Liver (tissue), 9 donors: ENCODE measurements around the gene UNC13C. TPM values are rescaled to one million over a fixed set of nuclear protein-coding genes. Genes with fewer than 3 reads are reported as not detected.

Experiments used
- DNase-seq: peaks from one replicate; pipeline ENCODE4 v3.0.0-alpha.2; 2017; ENCODE audit warnings: low spot score
- H3K27ac ChIP-seq, 2 donors: one replicate each; pipeline ENCODE4 v1.7.0; 2013; ENCODE audit warnings: inconsistent platforms in 2 of 2, low read length in 2 of 2, control low read depth in 1 of 2, low read depth in 1 of 2, mild to moderate bottlenecking in 1 of 2
- H3K27me3 ChIP-seq, 4 donors: one replicate each; pipeline versions ENCODE4 v1.6.1 to v1.7.0; 2013; ENCODE audit warnings: low read length in 3 of 4, inconsistent platforms in 1 of 4, mild to moderate bottlenecking in 1 of 4, moderate library complexity in 1 of 4; ENCODE audit not compliant: control insufficient read depth in 4 of 4, insufficient read depth in 4 of 4
- H3K36me3 ChIP-seq, 4 donors: one replicate each; pipeline versions ENCODE4 v1.6.1 to v1.7.0; 2013; ENCODE audit warnings: low read length in 3 of 4, mild to moderate bottlenecking in 3 of 4, low read depth in 1 of 4, moderate library complexity in 1 of 4; ENCODE audit not compliant: control insufficient read depth in 4 of 4, insufficient read depth in 3 of 4
- H3K4me1 ChIP-seq, 4 donors: one replicate each; pipeline versions ENCODE4 v1.6.1 to v1.7.0; 2013; ENCODE audit warnings: low read length in 3 of 4, mild to moderate bottlenecking in 3 of 4, moderate library complexity in 1 of 4; ENCODE audit not compliant: control insufficient read depth in 4 of 4, insufficient read depth in 4 of 4
- H3K4me3 ChIP-seq, 3 donors: one replicate each; pipeline versions ENCODE4 v1.6.1 to v1.7.0; 2013; ENCODE audit warnings: low read length in 3 of 3, control low read depth in 1 of 3, low read depth in 1 of 3, mild to moderate bottlenecking in 1 of 3
- H3K9ac ChIP-seq, 2 donors: one replicate each; pipeline ENCODE4 v1.7.0; 2013; ENCODE audit warnings: low read length in 2 of 2, mild to moderate bottlenecking in 2 of 2, moderate library complexity in 2 of 2, control low read depth in 1 of 2, low read depth in 1 of 2
- H3K9me3 ChIP-seq, 4 donors: one replicate each; pipeline versions ENCODE4 v1.6.1 to v1.7.0; 2013; ENCODE audit warnings: low read length in 3 of 4; ENCODE audit not compliant: control insufficient read depth in 4 of 4
- EGR1 ChIP-seq, 2 donors: IDR thresholded peaks; 2 replicates each; pipeline ENCODE4 v1.6.1; 2016 to 2018; ENCODE audit warnings: antibody characterized with exemption in 2 of 2, low read depth in 2 of 2
- FOXA2 ChIP-seq: IDR thresholded peaks from 2 replicates; pipeline ENCODE4 v1.6.1; 2016; ENCODE audit warnings: antibody characterized with exemption
- HNF4A ChIP-seq, 2 donors: conservative IDR thresholded peaks; 2 replicates each; pipeline ENCODE4 v1.6.1; 2016; ENCODE audit warnings: antibody characterized with exemption in 2 of 2, mild to moderate bottlenecking in 2 of 2
- HNF4G ChIP-seq: IDR thresholded peaks from 2 replicates; pipeline ENCODE4 v1.6.1; 2016; ENCODE audit warnings: antibody characterized with exemption
- JUND ChIP-seq, 2 donors: IDR thresholded peaks; 2 replicates each; pipeline ENCODE4 v1.6.1; 2016; ENCODE audit warnings: antibody characterized with exemption in 2 of 2
- NR2F2 ChIP-seq: IDR thresholded peaks from 2 replicates; pipeline ENCODE4 v1.6.1; 2016; ENCODE audit warnings: antibody characterized with exemption
- RAD21 ChIP-seq, 2 donors: IDR thresholded peaks; 2 replicates each; pipeline ENCODE4 v1.6.1; 2016; ENCODE audit warnings: antibody characterized with exemption in 2 of 2, mild to moderate bottlenecking in 2 of 2
- RXRA ChIP-seq, 2 donors: IDR thresholded peaks; 2 replicates each; pipeline ENCODE4 v1.6.1; 2017 to 2018; ENCODE audit warnings: antibody characterized with exemption in 2 of 2, mild to moderate bottlenecking in 1 of 2
- SP1 ChIP-seq: IDR thresholded peaks from 2 replicates; pipeline ENCODE4 v1.6.1; 2018; ENCODE audit warnings: antibody characterized with exemption, mild to moderate bottlenecking
- TAF1 ChIP-seq: conservative IDR thresholded peaks from 2 replicates; pipeline ENCODE4 v1.6.1; 2016; ENCODE audit warnings: antibody characterized with exemption, mild to moderate bottlenecking
- YY1 ChIP-seq: IDR thresholded peaks from 2 replicates; pipeline ENCODE4 v1.6.1; 2016; ENCODE audit warnings: antibody characterized with exemption, mild to moderate bottlenecking
- WGBS: extraction: QIAGEN DNeasy Blood & Tissue Kit; methylation state at CpG from one replicate; pipeline ENCODE4 v1.1.7; 2013; 5-methylcytosine and 5-hydroxymethylcytosine counted together
- polyA plus RNA-seq, 2 donors: library from polyadenylated mRNA; stranded (reverse) in 1 of 2; unstranded in 1 of 2; fragments of 200-250 nt in 1 of 2; fragments of >200 nt in 1 of 2; fragmentation: Nextera tagmentation in 1 of 2; extraction: Ambion mirVana in 1 of 2; gene quantifications; one replicate each; pipeline versions ENCODE4 v1.2.1 to v1.2.3, GENCODE V29; 2013 to 2015
- total RNA-seq, 2 donors: library from RNA; depleted of rRNA; stranded (reverse); fragments of >200 nt; gene quantifications; one replicate each; pipeline ENCODE4 v1.2.3, GENCODE V29; 2014
- TF ChIP-seq, protein P1 (sequence below): IDR thresholded peaks from 2 replicates; pipeline ENCODE4 v1.6.1; 2016; ENCODE audit warnings: antibody characterized with exemption
- TF ChIP-seq, protein P2 (sequence below): fragments of 150-350 bp; IDR thresholded peaks from 2 replicates; pipeline ENCODE4 v1.5.1; 2017; ENCODE audit warnings: improper control_type of control experiment, low read depth, low read length; ENCODE audit not compliant: missing input control
- TF ChIP-seq, protein P3 (sequence below): IDR thresholded peaks from 2 replicates; pipeline ENCODE4 v1.6.1; 2016; ENCODE audit warnings: antibody characterized with exemption
- TF ChIP-seq, protein P4 (sequence below): IDR thresholded peaks from 2 replicates; pipeline ENCODE4 v1.6.1; 2016; ENCODE audit warnings: antibody characterized with exemption
- donor health status: healthy.
- donor health status: healthy.
- donor health status: healthy.
- donor health status: healthy.
- donor health status: healthy.

The UNC13C gene
- total and polyA plus RNA-seq, 4 donors: 0.19 TPM; not detected in 3

DNA sequence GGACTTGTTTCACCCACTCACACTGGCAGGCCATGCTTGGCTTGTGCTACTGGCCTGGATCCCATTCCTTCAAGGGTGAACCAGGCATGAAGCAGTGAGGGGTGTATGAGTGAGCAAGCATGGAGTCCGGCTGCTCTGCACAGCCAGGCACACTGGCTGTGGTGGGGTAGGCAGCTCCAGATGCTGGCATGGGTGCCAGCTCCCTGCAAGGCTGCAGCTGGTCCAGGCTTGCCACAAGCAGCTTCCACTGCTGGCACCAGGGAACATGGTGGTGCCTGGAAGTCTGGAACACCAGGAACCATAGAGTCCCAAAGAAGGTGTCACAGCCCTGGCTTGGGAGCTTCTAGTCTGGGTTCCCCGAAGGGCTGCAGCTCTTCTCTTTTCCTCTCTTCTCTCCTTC lies 395.1 kb downstream of the UNC13C start:
- WGBS: 86% methylated on average over 2 of the region's 2 CpGs
- Histone ChIP-seq H3K4me3 (no peak overlapping the region), H3K27me3 (peaks cover 0 to 2% (median 0%) of the 10 kb centered on the region in 4 donors), H3K36me3 (no peaks in the 10 kb centered on the region), H3K27ac (no peak overlapping the region), H3K9me3 (peaks cover 1 to 10% (median 5%) of the 10 kb centered on the region in 4 donors), H3K4me1 (no peaks in the 10 kb centered on the region), H3K9ac (no peak overlapping the region)
- DNase-seq: no peak
- TF ChIP-seq, protein P1, sequence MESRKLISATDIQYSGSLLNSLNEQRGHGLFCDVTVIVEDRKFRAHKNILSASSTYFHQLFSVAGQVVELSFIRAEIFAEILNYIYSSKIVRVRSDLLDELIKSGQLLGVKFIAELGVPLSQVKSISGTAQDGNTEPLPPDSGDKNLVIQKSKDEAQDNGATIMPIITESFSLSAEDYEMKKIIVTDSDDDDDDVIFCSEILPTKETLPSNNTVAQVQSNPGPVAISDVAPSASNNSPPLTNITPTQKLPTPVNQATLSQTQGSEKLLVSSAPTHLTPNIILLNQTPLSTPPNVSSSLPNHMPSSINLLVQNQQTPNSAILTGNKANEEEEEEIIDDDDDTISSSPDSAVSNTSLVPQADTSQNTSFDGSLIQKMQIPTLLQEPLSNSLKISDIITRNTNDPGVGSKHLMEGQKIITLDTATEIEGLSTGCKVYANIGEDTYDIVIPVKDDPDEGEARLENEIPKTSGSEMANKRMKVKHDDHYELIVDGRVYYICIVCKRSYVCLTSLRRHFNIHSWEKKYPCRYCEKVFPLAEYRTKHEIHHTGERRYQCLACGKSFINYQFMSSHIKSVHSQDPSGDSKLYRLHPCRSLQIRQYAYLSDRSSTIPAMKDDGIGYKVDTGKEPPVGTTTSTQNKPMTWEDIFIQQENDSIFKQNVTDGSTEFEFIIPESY: no peak
- TF ChIP-seq YY1 (no peak), HNF4G (no peak), TAF1 (no peak), JUND (IDR thresholded peaks at IDR 0.05) (no peak), HNF4A (conservative IDR thresholded peaks at IDR 0.05) (no peak)
- TF ChIP-seq, protein P2, sequence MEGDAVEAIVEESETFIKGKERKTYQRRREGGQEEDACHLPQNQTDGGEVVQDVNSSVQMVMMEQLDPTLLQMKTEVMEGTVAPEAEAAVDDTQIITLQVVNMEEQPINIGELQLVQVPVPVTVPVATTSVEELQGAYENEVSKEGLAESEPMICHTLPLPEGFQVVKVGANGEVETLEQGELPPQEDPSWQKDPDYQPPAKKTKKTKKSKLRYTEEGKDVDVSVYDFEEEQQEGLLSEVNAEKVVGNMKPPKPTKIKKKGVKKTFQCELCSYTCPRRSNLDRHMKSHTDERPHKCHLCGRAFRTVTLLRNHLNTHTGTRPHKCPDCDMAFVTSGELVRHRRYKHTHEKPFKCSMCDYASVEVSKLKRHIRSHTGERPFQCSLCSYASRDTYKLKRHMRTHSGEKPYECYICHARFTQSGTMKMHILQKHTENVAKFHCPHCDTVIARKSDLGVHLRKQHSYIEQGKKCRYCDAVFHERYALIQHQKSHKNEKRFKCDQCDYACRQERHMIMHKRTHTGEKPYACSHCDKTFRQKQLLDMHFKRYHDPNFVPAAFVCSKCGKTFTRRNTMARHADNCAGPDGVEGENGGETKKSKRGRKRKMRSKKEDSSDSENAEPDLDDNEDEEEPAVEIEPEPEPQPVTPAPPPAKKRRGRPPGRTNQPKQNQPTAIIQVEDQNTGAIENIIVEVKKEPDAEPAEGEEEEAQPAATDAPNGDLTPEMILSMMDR: no peak
- TF ChIP-seq, protein P3, sequence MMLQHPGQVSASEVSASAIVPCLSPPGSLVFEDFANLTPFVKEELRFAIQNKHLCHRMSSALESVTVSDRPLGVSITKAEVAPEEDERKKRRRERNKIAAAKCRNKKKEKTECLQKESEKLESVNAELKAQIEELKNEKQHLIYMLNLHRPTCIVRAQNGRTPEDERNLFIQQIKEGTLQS: no peak

DNA sequence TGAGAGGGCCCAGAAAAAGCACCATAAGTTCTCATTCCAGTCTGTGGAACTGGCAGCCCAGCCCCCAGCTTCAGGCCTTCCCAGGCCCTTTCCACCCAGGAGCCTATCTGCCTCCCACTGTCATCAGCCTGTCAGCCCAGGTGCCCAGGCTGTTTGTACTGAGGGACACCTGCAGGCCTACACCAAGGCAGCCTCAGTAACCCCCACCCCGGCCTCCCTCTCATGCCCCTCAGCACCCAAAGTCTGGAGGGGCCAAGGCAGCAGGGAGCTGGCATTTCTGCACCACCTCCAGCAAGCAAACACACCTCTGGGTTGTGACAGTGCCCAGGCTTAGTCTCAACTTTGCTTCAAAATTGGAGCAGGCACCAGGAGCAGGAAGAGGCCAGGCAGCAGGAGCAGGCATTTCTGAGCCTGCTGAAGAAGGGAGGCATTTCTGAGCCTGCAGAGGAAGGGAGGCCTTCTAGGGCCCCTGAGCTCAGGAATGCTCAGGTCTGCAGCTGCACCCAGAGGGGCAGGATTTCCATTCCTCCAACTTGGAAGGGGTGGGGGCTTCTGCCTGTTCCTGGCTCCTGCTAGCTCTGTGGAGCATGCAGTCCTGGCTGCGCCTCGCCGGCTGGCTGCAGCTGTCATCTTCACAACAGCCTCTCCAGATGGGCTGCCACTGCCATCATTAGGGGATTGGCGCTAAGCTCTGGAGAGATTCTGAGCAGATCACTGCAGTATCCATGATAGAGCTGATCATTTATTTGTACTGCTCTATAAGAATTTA lies 396.1 kb downstream of the UNC13C start:
- Histone ChIP-seq H3K27ac (no peak overlapping the region), H3K27me3 (peaks cover 0 to 2% (median 0%) of the 10 kb centered on the region in 4 donors), H3K9ac (no peak overlapping the region), H3K4me3 (no peak overlapping the region), H3K9me3 (peaks cover 1 to 10% (median 5%) of the 10 kb centered on the region in 4 donors), H3K4me1 (no peaks in the 10 kb centered on the region), H3K36me3 (no peaks in the 10 kb centered on the region)
- TF ChIP-seq, protein P4, sequence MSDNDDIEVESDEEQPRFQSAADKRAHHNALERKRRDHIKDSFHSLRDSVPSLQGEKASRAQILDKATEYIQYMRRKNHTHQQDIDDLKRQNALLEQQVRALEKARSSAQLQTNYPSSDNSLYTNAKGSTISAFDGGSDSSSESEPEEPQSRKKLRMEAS: no peak
- TF ChIP-seq SP1 (no peak), FOXA2 (no peak), RXRA (IDR thresholded peaks at IDR 0.05) (no peak), NR2F2 (no peak), EGR1 (IDR thresholded peaks at IDR 0.05; ENCODE audit: low read depth in 2 of 2) (no peak)
- no peak for DNase-seq
- 92% methylated on average over 5 of the region's 5 CpGs for WGBS

DNA sequence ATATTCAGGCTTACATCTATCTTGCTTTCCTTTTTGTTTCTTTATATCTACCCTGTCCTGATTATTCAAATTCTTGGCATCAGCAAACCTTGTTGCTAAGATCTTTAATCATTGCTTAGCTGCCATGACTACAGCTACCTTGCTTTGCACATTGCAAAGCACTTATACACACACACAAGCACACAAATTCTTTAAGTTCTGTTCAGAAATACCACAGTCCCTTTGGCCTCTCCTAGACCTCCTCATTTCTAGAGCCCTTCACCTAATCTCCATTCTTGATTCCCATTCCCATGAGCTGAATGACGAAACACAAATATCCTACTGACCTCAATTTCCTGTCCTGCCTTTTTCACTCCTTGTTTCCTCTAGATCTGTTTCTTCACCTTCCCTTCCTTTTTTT lies 409.6 kb downstream of the UNC13C start:
- no peaks in the 10 kb centered on the region for H3K27me3 ChIP-seq
- DNase-seq: no peak
- H3K4me3 ChIP-seq: no peak overlapping the region
- WGBS: 65% methylated on average over 1 of the region's 1 CpG
- H3K36me3 ChIP-seq: no peaks in the 10 kb centered on the region
- no peaks in the 10 kb centered on the region for H3K4me1 ChIP-seq
- H3K9ac ChIP-seq: no peak overlapping the region
- H3K27ac ChIP-seq: no peak overlapping the region
- peaks cover 0 to 3% (median 0%) of the 10 kb centered on the region in 4 donors for H3K9me3 ChIP-seq
- TF ChIP-seq, protein P2: no peak
- no peak for TF ChIP-seq NR2F2
- no peak for TF ChIP-seq EGR1 (IDR thresholded peaks at IDR 0.05; ENCODE audit: low read depth in 2 of 2)
- no peak for TF ChIP-seq HNF4A (conservative IDR thresholded peaks at IDR 0.05)
- TF ChIP-seq, protein P1: no peak
- TF ChIP-seq RAD21 (IDR thresholded peaks at IDR 0.05): no peak
